ENCODE measurements around the gene OR5H2. TPM values are rescaled to one million over a fixed set of nuclear protein-coding genes. Genes with fewer than 3 reads are reported as not detected.
"Not testable (repeated sequence)": the region's sequence is repeated elsewhere in the genome, so short reads cannot be mapped to it uniquely, and the experiment has no call there.

Gene OR5H2
- total RNA-seq, 4 donors from 2014 or later: not detected

DNA sequence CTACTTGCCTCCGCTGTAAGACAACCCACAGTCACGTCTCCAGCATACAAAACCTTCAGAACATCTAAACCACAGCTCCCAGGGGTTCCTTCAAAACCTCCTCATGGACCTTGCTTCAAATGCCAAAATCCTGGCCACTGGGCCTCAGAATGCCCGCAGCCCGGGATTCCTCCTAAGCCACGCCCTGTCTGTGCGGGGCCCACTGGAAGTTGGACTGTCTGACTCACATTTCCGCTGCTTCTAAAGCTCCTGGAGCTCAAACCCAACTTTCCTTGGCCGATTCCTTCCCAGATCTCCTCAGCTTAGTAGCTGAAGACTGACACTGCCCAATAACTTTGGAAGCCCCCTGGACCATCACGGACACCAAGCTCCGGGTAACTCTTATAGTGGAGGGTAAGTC lies 36.2 kb upstream of the OR5H2 start:
- Histone ChIP-seq H3K4me1 (no peaks in the 10 kb centered on the region), H3K9me3 (no peaks in the 10 kb centered on the region), H3K4me3 (no peak overlapping the region), H3K36me3 (no peaks in the 10 kb centered on the region), H3K27ac (no peak overlapping the region), H3K27me3 (no peaks in the 10 kb centered on the region)
- TF ChIP-seq, protein P1, sequence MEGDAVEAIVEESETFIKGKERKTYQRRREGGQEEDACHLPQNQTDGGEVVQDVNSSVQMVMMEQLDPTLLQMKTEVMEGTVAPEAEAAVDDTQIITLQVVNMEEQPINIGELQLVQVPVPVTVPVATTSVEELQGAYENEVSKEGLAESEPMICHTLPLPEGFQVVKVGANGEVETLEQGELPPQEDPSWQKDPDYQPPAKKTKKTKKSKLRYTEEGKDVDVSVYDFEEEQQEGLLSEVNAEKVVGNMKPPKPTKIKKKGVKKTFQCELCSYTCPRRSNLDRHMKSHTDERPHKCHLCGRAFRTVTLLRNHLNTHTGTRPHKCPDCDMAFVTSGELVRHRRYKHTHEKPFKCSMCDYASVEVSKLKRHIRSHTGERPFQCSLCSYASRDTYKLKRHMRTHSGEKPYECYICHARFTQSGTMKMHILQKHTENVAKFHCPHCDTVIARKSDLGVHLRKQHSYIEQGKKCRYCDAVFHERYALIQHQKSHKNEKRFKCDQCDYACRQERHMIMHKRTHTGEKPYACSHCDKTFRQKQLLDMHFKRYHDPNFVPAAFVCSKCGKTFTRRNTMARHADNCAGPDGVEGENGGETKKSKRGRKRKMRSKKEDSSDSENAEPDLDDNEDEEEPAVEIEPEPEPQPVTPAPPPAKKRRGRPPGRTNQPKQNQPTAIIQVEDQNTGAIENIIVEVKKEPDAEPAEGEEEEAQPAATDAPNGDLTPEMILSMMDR (IDR thresholded peaks at IDR 0.05): no peak
- no peak for TF ChIP-seq POLR2A (IDR thresholded peaks at IDR 0.05)
- DNase-seq: no peak
- intact Hi-C loops (cut with DNase I): no loop called here
- WGBS, 2 donors: 81 to 91% methylated on average over 10 of the region's 10 CpGs

DNA sequence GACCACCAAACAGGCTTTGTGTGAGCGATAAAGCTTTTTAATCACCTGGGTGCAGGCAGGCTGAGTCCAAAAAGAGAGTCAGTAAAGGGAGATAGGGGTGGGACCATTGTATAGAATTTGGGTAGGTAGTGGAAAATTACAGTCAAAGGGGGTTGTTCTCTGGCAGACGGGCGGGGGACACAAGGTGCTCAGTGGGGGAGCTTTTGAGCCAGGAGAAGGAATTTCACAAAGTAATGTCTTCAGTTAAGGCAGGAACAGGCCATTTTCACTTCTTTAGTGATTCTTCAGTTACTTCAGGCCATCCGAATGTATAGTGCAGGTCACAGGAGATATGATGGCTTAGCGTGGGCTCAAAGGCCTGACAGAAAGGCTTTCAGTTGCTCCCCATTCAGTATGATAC lies 26.3 kb upstream of the OR5H2 start:
- DNase-seq; intact Hi-C loops (cut with DNase I); H3K4me3 ChIP-seq; H3K9me3 ChIP-seq; H3K4me1 ChIP-seq; H3K36me3 ChIP-seq; H3K27ac ChIP-seq; H3K27me3 ChIP-seq: not testable (repeated sequence)
- WGBS, 2 donors: 62 to 72% methylated on average over 5 of the region's 5 CpGs

DNA sequence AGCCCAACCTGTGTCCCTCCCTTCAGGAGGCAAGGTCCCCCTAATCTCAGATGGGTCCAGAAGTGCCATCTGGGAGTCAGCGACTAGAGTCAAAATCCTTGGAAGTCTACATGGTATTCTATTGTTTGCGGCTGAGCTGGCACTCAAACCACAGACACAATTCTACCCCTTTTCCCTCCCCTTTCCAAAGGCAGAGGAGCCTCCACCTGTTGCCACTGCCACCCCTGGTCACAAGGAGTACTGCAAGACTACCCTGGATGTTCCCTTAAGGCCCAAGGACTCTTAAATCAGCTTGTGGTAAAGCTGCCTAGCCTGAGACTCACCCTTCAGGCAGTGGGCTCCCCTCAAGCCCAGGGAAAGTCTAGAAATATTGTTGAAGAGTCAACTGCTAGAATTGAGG lies 22.6 kb upstream of the OR5H2 start:
- Histone ChIP-seq H3K36me3 (no peaks in the 10 kb centered on the region), H3K27me3 (no peaks in the 10 kb centered on the region), H3K9me3 (no peaks in the 10 kb centered on the region), H3K4me3 (no peak overlapping the region), H3K27ac (no peak overlapping the region), H3K4me1 (no peaks in the 10 kb centered on the region)
- 71 to 100% methylated on average over 1 to 2 of the region's 2 CpGs for WGBS, 2 donors
- DNase-seq: no peak
- TF ChIP-seq, protein P1 (IDR thresholded peaks at IDR 0.05): no peak
- no peak for TF ChIP-seq POLR2A (IDR thresholded peaks at IDR 0.05)
- intact Hi-C loops (cut with DNase I): no loop called here

DNA sequence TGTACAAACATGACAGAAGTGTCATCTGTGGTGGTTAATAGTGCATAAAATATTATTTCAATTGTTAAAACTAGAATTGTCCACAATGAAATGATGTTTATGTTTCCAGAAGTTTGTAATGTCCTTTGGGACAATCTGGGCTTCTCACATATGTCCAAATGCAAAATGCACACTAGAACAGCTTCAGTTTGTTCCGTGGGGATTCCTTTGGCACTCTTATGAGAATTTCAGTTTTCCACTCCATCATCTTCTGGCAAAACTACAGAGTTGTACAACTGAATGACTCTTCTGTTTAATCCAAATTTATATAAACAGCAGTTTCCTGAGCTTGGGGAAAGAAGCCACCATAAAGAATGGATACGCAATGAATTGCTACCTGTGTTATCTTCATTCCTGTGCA lies 20.3 kb upstream of the OR5H2 start:
- Histone ChIP-seq H3K4me1 (no peaks in the 10 kb centered on the region), H3K9me3 (no peaks in the 10 kb centered on the region), H3K4me3 (no peak overlapping the region), H3K27ac (no peak overlapping the region), H3K36me3 (no peaks in the 10 kb centered on the region), H3K27me3 (no peaks in the 10 kb centered on the region)
- intact Hi-C loops (cut with DNase I): no loop called here
- TF ChIP-seq, protein P1 (IDR thresholded peaks at IDR 0.05): no peak
- TF ChIP-seq POLR2A (IDR thresholded peaks at IDR 0.05): no peak
- WGBS, 2 donors: 59 to 63% methylated on average over 2 of the region's 2 CpGs
- DNase-seq: no peak

- intact Hi-C loops (cut with DNase I): no loop called here
- TF ChIP-seq, protein P1 (IDR thresholded peaks at IDR 0.05): no peak
- no peak for TF ChIP-seq POLR2A (IDR thresholded peaks at IDR 0.05)
- Histone ChIP-seq H3K4me1 (no peaks in the 10 kb centered on the region), H3K36me3 (no peaks in the 10 kb centered on the region), H3K4me3 (no peak within 1 kb of the TSS), H3K27me3 (no peaks in the 10 kb centered on the region), H3K9me3 (no peaks in the 10 kb centered on the region), H3K27ac (no peak within 1 kb of the TSS)
- DNase-seq: no peak
- 65 to 70% methylated on average over 3 of the region's 3 CpGs for WGBS, 2 donors
Observed at GRCh38 chr3:98263944-98264343, 18.4 kb upstream of the OR5H2 start, which contains the start of gene OR5H6. Gene OR5H6 (plus strand): TSS chr3:98264244. CDS start chr3:98264333, 89 bp downstream.

DNA sequence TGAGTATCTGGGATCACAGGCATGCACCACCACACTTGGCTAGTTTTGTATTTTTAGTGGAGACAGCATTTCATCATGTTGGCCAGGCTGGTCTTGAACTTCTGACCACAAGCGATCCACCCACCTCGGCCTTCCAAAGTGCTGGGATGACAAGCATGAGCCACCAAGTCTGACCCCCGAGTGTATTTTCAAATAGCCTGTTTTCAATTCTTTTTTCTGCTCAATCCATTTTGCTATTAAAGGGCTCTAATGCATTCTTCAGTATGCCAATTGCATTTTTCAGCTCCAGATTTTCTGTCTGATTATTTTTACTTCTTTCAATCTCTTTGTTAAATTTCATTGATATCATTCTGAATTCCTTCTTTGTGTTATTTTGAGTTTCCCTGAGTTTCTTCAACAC lies 12.5 kb upstream of the OR5H2 start:
- 66 to 68% methylated on average over 3 of the region's 3 CpGs for WGBS, 2 donors
- Histone ChIP-seq H3K36me3 (no peaks in the 10 kb centered on the region), H3K9me3 (peaks cover 0 to 11% (median 0%) of the 10 kb centered on the region in 3 donors), H3K4me3 (no peak overlapping the region), H3K27me3 (no peaks in the 10 kb centered on the region), H3K4me1 (no peaks in the 10 kb centered on the region), H3K27ac (no peak overlapping the region)
- no peak for DNase-seq
- intact Hi-C loops (cut with DNase I): no loop called here
- no peak for TF ChIP-seq POLR2A (IDR thresholded peaks at IDR 0.05)
- TF ChIP-seq, protein P1 (IDR thresholded peaks at IDR 0.05): no peak

Measured in esophagus squamous epithelium (tissue), 5 donors.